Stimulated activated CD4-positive, alpha-beta T cell treated with anti-CD3 and anti-CD28 coated beads, Interleukin-1b, Interleukin-23, amount 100 ng/mL, for 24 hours (primary cell): ENCODE measurements around the gene ZNF474.

Source experiments
- DNase-seq, 4 experiments: peaks; one replicate each; pipeline ENCODE4 v3.0.0-alpha.2; 2020; ENCODE audit warnings: low read depth in 4 of 4, low spot score in 1 of 4

Gene ZNF474

GRCh38 chr5:122180146-122180712, 50.9 kb downstream of the ZNF474 start:
- no peak for DNase-seq

GRCh38 chr5:122180863-122181548, 51.7 kb downstream of the ZNF474 start:
- DNase-seq: no peak

DNA sequence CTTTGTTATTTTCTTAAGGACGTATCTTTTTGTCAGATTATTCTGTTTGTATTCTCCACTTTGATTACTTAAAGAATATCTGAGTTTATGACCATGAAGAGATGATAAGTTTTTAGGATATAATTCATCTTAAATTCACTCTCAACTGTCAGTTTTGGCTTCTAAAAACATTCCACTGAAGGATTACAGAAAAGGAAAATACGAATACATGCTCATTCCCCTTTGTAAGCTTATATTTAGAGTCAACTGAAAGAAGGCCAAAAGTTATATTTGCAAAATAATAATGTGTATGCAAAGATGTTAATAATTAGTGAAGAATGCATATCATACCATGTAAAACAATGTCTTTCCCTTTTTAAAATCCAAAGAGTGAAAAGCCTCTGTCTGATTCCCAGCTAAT, 52.5 kb downstream of the ZNF474 start:
- DNase-seq: no peak

GRCh38 chr5:122182491-122182921, 53.2 kb downstream of the ZNF474 start:
- no peak for DNase-seq

DNA sequence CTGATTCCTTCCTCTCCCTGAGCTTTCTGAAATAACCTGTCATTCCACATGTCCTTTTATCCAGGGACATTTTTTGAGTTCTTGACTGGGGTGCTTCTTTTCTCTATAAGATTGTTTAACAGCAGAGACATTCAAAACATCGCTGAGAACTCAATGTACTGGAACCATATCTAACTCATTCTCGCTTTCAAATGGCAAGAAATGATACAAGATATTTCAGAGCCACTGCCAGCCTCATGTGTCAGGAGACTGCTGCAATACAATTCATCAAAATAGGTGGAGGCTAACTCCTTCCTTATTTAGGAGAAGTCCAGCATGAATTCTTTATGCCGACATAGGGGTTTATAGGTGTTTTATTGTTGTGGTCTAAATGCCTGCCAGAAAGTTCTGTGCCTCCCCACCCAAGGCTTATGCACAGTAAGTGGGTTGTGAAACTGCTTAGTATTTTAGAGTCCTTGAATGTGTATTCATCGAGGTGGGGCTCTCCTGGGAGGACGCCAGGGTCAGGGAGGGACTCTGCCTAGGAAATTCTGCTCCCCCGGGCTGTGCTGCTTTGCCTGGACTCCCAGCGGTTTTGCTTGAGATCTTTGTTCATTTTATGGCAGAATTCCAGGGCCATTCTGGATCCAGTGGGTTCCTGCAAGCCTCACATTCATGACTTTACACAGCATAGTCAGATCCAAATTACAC, 53.9 kb downstream of the ZNF474 start:
- DNase-seq: no peak

GRCh38 chr5:122183788-122184170, 54.4 kb downstream of the ZNF474 start:
- no peak for DNase-seq

DNA sequence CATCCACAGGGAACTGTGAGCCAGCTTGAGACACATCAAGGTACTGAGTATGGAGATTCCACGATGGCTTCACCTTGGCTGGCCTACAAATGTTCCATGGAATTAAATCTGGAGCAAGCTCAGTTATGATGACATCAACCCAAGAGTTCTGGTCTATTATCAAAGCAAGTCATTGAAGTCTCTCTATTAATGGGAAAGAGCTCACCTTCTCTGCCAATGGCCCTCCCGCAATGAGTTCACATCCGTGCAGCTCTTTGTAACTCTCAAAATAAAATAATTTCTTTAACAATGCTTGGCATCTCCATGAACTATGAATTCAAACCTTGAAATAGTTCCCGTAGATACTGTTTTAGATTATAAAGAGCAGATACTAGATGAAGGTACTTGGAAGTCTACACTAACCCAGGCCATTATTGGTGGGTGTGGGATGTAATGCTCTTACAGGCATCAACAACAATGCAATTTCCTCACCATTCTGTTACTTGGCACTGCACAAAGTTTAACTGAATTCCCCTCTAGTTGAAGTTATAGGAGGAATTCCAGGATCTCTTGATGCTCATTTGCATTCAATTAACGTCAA, 55.4 kb downstream of the ZNF474 start:
- DNase-seq: no peak

- no peak for DNase-seq
Observed at GRCh38 chr5:122187426-122187825, 58.1 kb downstream of the ZNF474 start.

DNA sequence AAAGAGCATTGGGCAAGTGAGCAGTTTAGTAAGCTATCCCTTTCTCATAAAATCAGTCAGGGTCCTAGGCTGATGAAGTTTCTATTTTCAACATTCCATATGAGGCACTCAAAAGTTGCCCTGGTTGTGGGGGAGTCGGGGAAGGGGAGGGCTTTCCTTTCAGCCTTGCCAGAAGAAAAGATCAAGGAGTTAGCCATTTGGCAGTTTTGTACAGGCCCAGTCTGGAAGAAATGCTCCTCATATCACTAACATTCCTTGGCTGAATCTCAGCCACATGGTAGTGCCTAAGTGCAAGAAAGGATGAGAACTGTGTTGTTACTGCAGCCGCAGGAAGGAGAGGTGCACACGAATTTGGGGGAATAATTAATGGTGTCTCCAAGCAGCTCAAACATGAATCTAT, 60.8 kb downstream of the ZNF474 start:
- DNase-seq: no peak

- DNase-seq: no peak
Observed at GRCh38 chr5:122192497-122193496, 63.5 kb downstream of the ZNF474 start.

GRCh38 chr5:122195802-122196394, 66.6 kb downstream of the ZNF474 start:
- DNase-seq: no peak

- no peak for DNase-seq
Observed at GRCh38 chr5:122199146-122199545, 69.8 kb downstream of the ZNF474 start.

DNA sequence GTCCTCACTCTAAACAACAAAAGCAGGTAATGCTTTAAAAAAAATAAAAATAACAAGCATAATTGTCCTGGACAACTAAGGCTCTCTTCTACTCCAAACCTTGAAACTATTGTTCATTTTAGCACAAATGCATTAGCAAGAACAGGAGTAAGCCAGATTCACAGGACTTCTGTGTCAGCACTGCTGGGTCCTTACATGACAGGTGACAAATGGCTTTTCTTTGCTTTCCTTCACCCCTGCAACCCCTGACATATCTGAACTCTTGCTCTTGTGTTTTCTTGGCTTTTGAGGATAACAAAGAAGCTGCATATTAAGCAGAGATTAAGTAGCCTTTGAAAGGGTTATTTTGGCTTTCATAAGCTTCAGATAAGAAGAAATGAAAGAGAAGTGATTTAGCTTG, 71.1 kb downstream of the ZNF474 start:
- DNase-seq: no peak

DNA sequence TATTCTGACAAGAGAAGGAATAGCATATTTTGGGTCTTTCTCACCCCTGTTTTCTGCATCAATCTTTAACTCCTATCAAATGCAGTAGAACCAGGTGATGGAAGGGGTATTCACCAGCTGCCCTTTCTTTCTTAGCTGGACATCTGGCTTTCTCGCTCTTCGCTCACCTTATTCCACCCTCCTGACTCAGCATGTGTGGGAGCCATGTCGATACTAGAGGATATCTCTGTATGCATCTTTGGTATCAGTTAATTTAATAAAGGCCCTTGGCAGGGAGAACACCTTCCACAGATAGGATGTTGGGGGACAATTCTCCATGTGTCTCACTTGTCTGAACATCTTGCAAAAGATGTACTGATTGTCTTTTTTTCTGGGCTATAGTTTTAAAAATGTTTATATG, 71.5 kb downstream of the ZNF474 start:
- no peak for DNase-seq

GRCh38 chr5:122201365-122201764, 72.0 kb downstream of the ZNF474 start:
- DNase-seq: no peak

- DNase-seq: no peak
Observed at GRCh38 chr5:122202952-122203351, 73.6 kb downstream of the ZNF474 start.
